ENCODE data around the gene SLC45A2. TPM values are rescaled to one million over a fixed set of nuclear protein-coding genes. Genes with fewer than 3 reads are reported as not detected.
"Not testable (repeated sequence)": the region's sequence is repeated elsewhere in the genome, so short reads cannot be mapped to it uniquely, and the experiment has no call there.

The SLC45A2 gene, protein sequence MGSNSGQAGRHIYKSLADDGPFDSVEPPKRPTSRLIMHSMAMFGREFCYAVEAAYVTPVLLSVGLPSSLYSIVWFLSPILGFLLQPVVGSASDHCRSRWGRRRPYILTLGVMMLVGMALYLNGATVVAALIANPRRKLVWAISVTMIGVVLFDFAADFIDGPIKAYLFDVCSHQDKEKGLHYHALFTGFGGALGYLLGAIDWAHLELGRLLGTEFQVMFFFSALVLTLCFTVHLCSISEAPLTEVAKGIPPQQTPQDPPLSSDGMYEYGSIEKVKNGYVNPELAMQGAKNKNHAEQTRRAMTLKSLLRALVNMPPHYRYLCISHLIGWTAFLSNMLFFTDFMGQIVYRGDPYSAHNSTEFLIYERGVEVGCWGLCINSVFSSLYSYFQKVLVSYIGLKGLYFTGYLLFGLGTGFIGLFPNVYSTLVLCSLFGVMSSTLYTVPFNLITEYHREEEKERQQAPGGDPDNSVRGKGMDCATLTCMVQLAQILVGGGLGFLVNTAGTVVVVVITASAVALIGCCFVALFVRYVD
- polyA plus RNA-seq (ENCODE audit: insufficient read length) = 0.65 TPM

DNA sequence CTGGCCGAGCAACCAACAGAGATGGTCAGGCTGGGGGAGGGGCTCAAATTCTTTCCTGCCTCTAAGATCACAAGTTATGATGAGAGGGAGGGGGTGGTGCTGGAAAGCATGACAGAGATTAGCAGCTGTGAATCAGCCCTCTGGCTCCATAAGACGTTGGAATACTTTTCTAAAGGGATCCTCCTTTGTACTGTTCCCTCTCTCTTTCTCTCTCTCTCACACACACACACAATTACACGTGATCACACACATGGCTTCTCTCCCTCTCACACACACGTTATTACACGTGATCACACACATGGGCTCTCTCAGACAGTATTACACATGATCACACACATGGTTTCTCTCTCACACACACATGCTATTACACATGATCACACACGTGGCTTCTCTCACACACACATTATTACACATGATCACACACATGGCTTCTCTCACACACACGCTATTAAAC lies at the start of gene SLC45A2:
TSS of gene SLC45A2 (minus strand) at position 23 of the 454 bp plus-strand sequence. CDS start 110 bp downstream, outside the sequence.
- DNase-seq = no peak

DNA sequence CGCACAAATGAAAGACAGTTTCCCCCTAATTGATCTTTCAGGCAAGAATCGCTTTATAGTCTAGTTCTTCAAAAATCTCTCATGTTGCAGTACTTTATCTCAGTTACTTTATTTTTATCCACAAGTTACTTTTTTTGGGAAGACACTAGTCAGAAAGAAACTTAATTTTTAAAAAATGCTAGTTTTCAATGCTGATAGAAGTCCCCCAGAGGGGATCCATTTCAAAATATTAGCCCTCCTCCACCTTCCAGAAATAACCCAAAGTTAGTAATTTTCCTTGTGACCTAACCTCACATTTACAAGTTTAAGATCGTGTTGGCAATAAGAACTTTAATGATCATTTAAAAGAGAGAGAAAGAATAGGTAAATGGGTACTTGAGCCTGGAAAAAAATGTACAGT lies 47.5 kb upstream of the SLC45A2 start:
- DNase-seq = no peak

DNA sequence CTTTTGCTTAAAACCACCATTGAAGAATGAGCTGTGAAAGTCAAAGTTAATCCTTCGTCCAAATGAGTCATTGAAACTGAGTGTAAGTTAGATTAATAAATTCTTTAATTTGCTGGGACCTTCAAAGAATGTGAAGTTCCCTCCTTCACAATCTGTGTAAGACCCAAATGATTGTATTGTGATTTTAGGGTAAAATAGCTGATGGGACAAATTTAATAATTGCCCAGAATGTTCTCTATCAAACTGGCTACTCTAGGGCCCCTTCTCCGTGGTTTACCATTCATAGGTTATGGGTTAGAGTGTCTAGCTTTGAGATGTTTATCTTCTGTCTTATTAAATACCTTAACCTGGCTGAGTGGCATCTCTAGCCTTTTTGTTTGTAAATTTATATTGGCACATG lies 46.6 kb upstream of the SLC45A2 start:
- DNase-seq = no peak

DNA sequence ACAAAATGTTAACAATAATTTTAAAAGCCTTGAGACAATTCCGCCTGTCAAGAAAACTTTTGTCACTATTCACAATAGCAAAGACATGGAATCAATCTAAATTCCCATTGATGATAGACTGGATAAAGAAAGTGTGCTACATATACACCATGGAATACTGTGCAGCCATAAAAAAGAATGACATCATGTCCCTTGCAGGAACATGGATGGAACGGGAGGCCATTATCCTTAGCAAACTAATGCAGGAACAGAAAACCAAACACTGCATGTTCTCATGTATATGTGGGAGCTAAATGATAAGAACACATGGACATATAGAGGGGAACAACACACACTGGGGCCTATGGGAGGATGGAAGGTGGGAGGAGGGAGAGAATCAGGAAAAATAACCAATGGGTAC lies 46.1 kb upstream of the SLC45A2 start:
- not testable (repeated sequence) for DNase-seq

DNA sequence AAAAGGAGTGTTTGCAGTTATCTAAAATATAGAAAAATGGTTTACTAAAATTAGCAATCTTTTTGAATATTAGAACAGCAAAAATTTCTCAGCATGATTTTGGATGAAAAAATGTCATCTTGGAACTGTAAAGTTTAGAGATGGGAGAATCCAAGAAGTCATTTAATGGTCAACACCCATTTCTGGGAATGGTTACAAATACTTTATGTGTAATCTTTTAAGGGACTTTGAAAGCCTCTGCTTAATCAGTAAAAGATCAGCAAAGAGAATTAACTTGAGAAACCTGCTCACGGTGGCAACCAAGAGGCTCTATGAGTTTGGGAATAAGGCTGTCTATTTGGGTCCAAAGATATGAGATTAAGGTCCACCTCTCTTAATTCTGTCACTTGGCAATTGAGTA lies 45.6 kb upstream of the SLC45A2 start:
- no peak for DNase-seq

DNA sequence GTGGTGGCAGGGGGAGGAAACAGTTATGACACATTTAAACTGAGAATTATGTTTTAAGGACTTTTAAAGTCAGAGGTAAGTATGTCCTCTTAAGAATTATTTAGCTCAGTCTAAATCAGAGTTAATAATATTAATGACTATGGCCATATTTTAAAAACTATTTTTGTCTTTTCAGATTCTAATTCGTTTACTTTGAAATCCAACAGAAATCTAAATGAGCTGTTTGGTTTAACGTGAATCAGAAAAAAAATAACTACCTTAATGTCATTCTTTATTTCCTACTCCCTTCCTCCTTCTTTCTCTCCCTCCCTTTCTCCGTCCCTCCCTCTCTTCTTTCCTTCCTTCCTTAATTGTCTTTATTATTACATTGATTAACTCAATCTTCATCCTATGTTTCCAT lies 43.9 kb upstream of the SLC45A2 start:
- no peak for DNase-seq

DNA sequence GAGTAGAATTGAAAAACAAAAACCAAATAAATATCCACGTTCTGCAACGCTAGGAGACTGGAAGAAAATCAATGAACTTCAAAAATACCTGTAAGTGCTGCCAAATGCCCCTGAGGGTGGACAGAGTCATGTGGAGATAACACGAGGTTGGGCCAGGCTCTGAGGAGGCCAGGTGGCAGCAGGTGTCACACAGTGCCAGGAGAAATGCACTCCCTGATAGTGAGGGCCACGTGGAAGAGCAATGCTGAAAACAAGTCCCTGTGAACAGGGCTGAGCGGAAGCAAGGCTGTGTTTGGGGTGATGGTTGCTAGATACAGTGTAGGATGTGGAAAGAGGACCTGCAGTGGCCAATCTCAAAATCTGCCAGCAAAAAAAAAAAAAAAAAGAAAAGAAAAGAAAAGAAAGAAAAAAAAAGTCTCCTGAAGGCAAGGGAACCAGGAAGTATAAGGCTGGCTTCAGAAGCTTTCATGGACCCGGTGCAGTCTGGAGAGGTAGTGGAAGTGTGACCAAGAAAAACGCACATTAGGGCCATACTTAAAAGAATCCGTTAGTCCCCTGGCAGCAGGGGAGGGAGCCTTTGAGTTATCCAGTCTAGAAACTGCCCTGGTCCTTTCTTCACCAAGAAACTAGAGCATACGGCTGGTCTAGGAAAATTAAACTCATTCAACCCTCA lies 41.7 kb upstream of the SLC45A2 start:
- no peak for DNase-seq

DNA sequence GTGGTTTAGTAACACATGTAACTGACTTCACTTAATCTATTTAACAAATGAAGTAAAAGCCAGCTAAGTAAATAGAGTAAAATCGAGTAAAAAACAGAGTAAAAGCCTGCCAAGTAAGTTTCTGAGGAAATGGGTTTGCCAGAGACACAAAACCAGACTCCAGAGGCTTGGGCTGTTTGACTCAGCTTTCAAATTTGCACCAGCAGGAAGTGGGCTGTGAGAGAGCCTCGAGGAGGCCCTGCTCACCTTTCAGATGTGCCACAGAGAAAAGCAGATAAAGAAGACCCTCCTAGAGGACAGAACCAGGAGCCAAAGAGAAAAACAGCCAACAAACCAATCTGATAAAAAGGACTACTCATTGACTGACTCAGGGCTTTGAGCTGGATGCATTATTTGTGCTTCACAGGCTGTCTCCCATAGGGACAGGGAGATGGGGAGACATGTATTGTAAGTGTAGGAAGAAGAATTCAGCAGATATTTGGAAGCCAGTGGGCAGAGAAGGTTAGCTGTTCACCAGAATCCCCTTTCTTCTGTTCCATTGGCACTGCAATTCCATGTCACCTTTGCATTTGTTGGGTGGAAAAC lies 37.7 kb upstream of the SLC45A2 start:
- DNase-seq = peak; percentile 44

DNA sequence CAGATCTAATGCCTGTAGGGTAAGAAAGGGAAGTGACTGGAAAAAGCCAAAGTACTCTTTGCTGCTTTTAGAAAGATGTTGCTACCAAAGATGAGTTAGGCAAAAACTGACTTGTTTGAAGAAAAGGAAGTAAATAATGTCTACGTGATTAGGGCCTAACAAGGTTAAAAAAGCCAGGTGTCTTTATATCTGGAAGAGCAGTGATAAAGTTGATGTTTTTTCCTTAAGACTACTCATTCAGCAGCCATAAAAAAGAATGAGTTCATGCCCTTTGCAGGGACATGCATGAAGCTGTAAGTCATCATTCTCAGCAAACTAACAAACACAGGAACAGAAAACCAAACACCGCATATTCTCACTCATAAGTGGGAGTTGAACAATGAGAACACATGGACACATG lies 36.8 kb upstream of the SLC45A2 start:
- no peak for DNase-seq

DNA sequence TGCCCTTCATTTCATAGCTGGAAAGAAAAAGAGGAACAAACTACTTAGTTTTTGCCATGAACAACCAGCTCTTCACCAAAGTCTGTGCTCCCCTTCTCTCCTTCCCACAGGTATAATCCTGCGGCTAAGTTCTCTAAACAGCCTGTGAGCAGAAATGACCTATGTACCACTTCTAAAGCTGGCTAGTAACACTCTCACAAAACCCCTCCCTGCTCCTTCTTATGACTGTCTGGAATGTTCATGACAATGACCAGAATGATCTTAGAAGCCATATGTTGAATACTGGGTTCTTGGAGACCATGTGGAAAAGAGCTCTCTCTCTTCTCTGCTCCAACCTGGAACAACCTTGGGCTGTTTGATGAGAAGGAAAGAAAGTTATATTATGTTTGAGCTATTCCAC lies 36.2 kb upstream of the SLC45A2 start:
- DNase-seq = no peak

DNA sequence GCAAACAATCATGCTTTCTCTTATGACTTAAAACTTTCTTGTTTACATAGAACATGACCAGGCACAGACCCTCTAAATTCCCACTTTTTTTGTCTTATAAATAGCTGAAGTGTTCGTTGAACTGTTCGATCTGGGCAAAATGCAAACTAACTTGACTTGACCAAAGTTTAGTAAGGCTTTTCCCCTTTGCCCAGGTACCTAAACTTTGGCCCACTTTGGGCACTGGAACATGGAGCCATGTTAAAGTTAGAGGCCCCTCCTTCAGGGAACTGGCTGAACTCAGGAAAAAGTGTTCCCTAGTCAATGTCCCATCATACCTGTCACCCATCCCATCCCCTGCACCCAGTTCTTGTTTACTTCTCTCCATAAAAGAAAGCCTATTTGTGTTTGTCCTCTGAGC lies 32.8 kb upstream of the SLC45A2 start:
- no peak for DNase-seq

DNA sequence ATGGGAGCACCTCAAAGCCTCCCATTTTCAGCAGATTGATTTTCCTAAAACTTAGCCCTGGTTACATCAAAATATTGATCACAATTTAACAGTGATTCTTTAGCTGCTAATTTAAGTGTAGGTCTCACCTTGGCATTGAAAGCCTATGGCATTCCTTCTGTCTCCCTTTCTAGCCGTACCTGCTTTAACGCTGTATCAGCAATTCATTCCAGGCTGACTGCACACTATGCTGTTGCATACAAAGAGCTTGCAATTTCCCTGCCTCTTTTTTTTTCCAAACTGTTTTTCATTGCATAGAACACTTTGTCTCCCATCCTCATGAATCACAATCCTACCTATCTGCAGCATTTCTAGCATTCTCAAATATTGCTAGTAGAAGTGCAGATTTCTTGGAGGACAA lies 32.3 kb upstream of the SLC45A2 start:
- DNase-seq = no peak

DNA sequence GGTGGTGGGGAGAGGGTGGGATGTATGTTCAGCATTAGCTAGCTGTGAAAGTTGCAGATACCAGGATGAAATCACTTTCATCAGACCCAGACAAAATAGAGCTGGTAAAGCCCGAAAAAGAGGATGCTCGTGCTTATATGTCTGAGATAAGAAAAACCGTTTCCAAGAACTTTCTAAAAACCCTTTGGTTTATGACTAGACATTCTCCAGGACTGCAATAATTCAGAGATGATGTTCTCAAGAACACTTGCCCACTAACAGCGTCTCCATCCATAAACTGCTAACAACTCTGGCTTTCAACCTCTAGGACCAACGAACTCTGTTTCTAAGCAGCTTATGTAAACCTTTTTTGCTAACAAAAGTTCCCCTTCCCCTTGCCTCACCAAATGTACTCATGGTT lies 31.7 kb upstream of the SLC45A2 start:
- no peak for DNase-seq

DNA sequence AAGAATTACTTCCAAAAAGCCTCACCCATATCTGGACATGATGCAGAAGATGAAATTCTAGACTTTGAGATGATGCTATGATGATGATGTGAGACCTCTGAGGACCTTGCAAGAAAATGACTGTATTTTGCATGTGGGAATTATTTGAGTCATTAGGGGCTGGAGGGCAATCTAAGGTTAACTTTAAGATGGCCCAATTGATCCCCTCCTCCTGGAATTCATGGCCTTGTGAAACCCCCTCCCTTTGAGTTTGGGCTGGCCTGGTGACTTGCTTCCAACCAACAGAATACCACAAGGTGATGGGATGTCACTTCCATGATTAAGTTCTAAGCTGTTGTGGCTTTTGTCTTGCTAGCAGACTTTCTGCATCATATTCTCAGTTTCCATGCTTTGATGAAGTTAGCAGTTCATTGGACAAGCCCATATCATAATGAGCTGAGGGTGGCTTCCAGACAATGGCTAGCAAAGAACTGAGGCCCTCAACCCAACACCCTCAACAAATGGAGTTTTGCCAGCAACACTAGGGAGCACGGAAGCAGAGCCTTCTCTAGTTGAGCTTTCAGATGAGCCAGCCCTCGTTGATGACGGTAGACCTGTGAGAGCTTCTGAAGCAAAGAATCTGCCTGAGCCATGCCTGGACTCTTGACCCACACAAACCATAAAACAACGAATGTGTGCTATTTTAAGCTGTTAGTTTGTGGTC lies 30.8 kb upstream of the SLC45A2 start:
- DNase-seq = no peak

DNA sequence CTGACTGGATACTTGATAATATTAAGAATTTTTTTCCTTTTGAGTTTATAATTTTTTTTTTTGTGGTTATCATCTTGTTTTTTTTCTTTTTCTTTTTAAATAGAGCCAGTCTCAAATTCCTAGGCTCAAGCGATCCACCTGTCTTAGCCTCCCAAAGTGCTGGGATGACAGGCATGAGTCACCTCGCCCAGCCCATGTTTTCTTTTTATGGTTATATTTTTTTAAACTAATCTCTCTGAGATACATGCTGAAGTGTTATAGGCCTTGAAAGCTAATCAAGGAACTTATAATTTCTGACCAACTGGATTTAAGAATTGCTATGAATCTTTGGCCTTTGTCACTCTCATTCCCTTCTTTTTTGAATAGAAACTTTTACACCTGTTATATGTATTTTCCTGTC lies 30.1 kb upstream of the SLC45A2 start:
- no peak for DNase-seq

DNA sequence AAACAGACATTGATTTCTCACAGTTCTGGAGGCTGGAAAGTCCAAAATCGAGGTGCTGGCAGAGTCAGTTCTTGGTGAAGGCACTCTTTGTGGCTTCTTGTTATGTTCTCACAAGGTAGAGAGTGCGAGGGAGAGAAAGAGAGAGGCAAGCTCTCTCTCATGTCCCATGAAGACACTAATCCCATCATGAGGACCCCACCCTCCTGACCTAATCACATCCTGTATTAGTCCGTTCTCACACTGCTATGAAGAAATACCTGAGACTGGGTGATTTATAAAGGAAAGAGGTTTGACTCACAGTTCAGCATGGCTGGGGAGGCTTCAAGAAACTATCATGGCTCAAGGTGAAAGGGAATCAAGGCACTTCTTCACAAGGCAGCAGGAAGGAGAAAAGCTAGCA lies 29.1 kb upstream of the SLC45A2 start:
- no peak for DNase-seq

DNA sequence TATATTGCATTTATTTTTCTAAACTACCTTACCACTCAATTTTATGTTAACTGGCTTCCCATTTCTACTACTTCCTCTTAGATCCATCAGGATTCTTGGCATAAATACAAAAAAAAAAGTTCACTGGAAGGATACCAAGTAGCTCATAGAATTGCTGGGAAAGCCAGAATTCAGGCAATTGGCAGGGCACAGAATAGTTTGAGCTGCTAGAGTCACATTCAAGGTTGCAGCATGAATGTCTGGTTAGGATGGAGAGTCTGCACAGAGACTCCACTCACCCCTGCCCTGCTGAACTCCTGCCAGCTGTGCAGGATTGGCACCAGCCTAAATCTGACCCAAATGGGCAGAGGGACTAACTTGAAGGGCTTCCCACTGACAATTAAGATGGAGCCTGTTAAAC lies 28.3 kb upstream of the SLC45A2 start:
- DNase-seq = peak; percentile 45

DNA sequence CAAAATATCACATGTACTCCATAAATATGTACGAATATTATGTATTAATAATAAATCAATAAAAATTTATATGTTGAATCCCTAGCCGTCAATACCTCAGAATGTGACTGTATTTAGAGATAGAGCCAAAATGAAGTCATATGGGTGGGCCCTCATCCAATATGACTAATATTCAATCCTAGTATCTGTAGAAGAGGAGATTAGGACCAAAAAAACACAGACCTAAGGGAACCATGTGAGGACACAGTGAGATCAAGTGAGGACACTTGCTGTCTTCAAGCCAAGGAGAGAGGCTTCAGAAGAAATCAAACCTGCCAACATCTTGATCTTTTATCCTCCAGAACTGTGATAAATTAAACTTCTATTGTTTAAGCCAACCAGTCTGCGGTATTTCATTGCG lies 27.0 kb upstream of the SLC45A2 start:
- no peak for DNase-seq

DNA sequence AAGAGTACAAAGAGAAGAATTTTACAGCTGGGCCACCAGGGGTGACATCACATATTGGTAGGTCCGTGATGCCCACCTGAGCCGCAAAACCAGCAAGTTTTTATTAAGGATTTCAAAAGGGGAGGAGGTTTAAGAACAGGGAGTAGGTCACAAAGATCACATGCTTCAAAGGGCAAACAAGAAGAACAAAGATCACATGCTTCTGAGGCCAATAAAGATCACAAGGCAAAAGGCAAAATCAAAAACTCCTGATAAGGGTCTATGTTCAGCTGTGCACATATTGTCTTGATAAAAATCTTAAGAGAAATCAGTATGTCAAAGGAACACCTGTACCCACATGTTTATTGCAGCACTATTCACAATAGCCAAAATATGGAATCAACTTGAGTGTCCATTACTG lies 25.7 kb upstream of the SLC45A2 start:
- not testable (repeated sequence) for DNase-seq

DNA sequence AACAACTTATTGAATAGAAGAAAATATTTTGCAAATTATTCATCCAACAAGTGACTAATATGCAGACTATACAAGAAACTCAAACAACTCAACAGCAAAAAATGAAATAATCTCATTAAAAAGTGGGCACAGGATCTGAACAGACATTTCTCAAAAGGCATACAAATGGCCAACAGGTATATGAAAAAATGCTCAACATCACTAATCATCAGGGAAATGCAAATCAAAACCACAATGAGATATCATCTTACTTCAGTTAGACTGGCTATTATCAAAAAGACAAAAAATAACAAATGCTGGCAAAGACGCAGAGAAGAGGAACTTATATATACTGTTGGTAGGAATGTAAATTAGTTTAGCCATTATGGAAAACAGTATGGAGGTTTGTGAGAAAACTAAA lies 25.1 kb upstream of the SLC45A2 start:
- DNase-seq = no peak

DNA sequence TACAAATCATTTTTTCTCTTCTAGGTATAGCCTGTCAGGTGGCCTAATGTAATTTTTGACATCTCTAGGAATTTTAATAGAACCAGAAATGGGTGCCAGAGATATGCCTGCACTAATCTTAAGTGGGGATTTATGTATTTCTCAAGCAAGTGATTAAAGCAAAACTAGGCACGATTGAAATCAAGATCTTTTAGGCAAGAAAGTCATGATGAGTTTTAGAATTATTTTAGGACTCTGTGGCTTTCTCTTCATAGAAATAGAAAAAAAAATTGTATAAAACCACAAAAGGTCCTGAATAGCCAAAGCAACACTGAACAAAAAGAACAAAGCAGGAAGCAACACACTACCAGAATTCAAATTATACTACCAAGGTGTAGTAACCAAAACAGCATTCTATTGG lies 24.3 kb upstream of the SLC45A2 start:
- no peak for DNase-seq

Data from hindlimb muscle (tissue), 1 donor.